ENCODE measurements around the gene TRIM22.
A peak's percentile ranks its signal among the peaks of the same experiment; 100 is the strongest.
"Not testable (repeated sequence)": the region's sequence is repeated elsewhere in the genome, so short reads cannot be mapped to it uniquely, and the experiment has no call there.

Gene TRIM22

GRCh38 chr11:5700421-5701054 lies 10.9 kb downstream of the TRIM22 start:
- H3K36me3 Mint-ChIP-seq (ENCODE audit: low read depth), result peaks cover 65% of the 10 kb centered on the region
- H3K4me1 Mint-ChIP-seq (ENCODE audit: low read depth), result peaks cover 45% of the 10 kb centered on the region
- H3K4me3 Mint-ChIP-seq, result peak overlapping the region; percentile 28
- no peaks in the 10 kb centered on the region for H3K27me3 Mint-ChIP-seq (ENCODE audit: low read depth)
- no peaks in the 10 kb centered on the region for H3K9me3 Mint-ChIP-seq
- no peak overlapping the region for H3K27ac Mint-ChIP-seq

- H3K4me1 Mint-ChIP-seq (ENCODE audit: low read depth), result peaks cover 40% of the 10 kb centered on the region
- H3K4me3 Mint-ChIP-seq, result peak overlapping the region; percentile 28
- no peak overlapping the region for H3K27ac Mint-ChIP-seq
- peaks cover 66% of the 10 kb centered on the region for H3K36me3 Mint-ChIP-seq (ENCODE audit: low read depth)
- no peaks in the 10 kb centered on the region for H3K27me3 Mint-ChIP-seq (ENCODE audit: low read depth)
- no peaks in the 10 kb centered on the region for H3K9me3 Mint-ChIP-seq
These were observed 11.5 kb downstream of the TRIM22 start for GRCh38 chr11:5701055-5701577.

GRCh38 chr11:5703741-5704536 lies 14.3 kb downstream of the TRIM22 start:
- Mint-ChIP-seq H3K4me3 (no peak overlapping the region), H3K27ac (no peak overlapping the region), H3K36me3 (ENCODE audit: low read depth) (peaks cover 63% of the 10 kb centered on the region), H3K4me1 (ENCODE audit: low read depth) (peaks cover 26% of the 10 kb centered on the region), H3K9me3 (no peaks in the 10 kb centered on the region), H3K27me3 (ENCODE audit: low read depth) (no peaks in the 10 kb centered on the region)

- peaks cover 24% of the 10 kb centered on the region for H3K4me1 Mint-ChIP-seq (ENCODE audit: low read depth)
- peaks cover 63% of the 10 kb centered on the region for H3K36me3 Mint-ChIP-seq (ENCODE audit: low read depth)
- no peaks in the 10 kb centered on the region for H3K9me3 Mint-ChIP-seq
- no peak overlapping the region for H3K4me3 Mint-ChIP-seq
- no peaks in the 10 kb centered on the region for H3K27me3 Mint-ChIP-seq (ENCODE audit: low read depth)
- no peak overlapping the region for H3K27ac Mint-ChIP-seq
These were observed 16.1 kb downstream of the TRIM22 start for GRCh38 chr11:5705688-5706087.

- Mint-ChIP-seq H3K4me3 (no peak overlapping the region), H3K4me1 (ENCODE audit: low read depth) (peaks cover 7% of the 10 kb centered on the region), H3K9me3 (no peaks in the 10 kb centered on the region), H3K36me3 (ENCODE audit: low read depth) (peaks cover 37% of the 10 kb centered on the region), H3K27me3 (ENCODE audit: low read depth) (no peaks in the 10 kb centered on the region), H3K27ac (no peak overlapping the region)
These were observed 22.9 kb downstream of the TRIM22 start for GRCh38 chr11:5712507-5712906.

GRCh38 chr11:5713695-5714094 lies 24.1 kb downstream of the TRIM22 start:
- H3K27me3 Mint-ChIP-seq (ENCODE audit: low read depth), result no peaks in the 10 kb centered on the region
- H3K9me3 Mint-ChIP-seq, result peaks cover 5% of the 10 kb centered on the region
- no peak overlapping the region for H3K4me3 Mint-ChIP-seq
- H3K4me1 Mint-ChIP-seq (ENCODE audit: low read depth), result peaks cover 4% of the 10 kb centered on the region
- H3K36me3 Mint-ChIP-seq (ENCODE audit: low read depth), result peaks cover 33% of the 10 kb centered on the region
- no peak overlapping the region for H3K27ac Mint-ChIP-seq

- not testable (repeated sequence) for H3K27me3 Mint-ChIP-seq (ENCODE audit: low read depth); H3K4me1 Mint-ChIP-seq (ENCODE audit: low read depth); H3K4me3 Mint-ChIP-seq; H3K9me3 Mint-ChIP-seq
- H3K27ac Mint-ChIP-seq, result peak overlapping the region; percentile 11
- H3K36me3 Mint-ChIP-seq (ENCODE audit: low read depth), result peaks cover 31% of the 10 kb centered on the region
These were observed 26.9 kb downstream of the TRIM22 start for GRCh38 chr11:5716518-5716917.

GRCh38 chr11:5719703-5720495 lies 30.3 kb downstream of the TRIM22 start:
- H3K27ac Mint-ChIP-seq, result no peak overlapping the region

GRCh38 chr11:5722622-5723021 lies 33.0 kb downstream of the TRIM22 start:
- Mint-ChIP-seq H3K4me3 (no peak overlapping the region), H3K36me3 (ENCODE audit: low read depth) (peaks cover 18% of the 10 kb centered on the region), H3K4me1 (ENCODE audit: low read depth) (no peaks in the 10 kb centered on the region), H3K27me3 (ENCODE audit: low read depth) (no peaks in the 10 kb centered on the region), H3K9me3 (peaks cover 5% of the 10 kb centered on the region), H3K27ac (no peak overlapping the region)

More at GRCh38 chr11:5719703-5720495, 30.3 kb downstream of the TRIM22 start:
- H3K4me3 Mint-ChIP-seq, result no peak overlapping the region
- no peaks in the 10 kb centered on the region for H3K27me3 Mint-ChIP-seq (ENCODE audit: low read depth)
- peaks cover 20% of the 10 kb centered on the region for H3K36me3 Mint-ChIP-seq (ENCODE audit: low read depth)
- H3K9me3 Mint-ChIP-seq, result peaks cover 5% of the 10 kb centered on the region
- H3K4me1 Mint-ChIP-seq (ENCODE audit: low read depth), result no peaks in the 10 kb centered on the region

GRCh38 chr11:5726351-5726750 lies 36.8 kb downstream of the TRIM22 start:
- H3K27me3 Mint-ChIP-seq (ENCODE audit: low read depth), result no peaks in the 10 kb centered on the region
- no peaks in the 10 kb centered on the region for H3K9me3 Mint-ChIP-seq
- no peak overlapping the region for H3K4me3 Mint-ChIP-seq
- H3K27ac Mint-ChIP-seq, result no peak overlapping the region
- H3K4me1 Mint-ChIP-seq (ENCODE audit: low read depth), result no peaks in the 10 kb centered on the region
- peaks cover 3% of the 10 kb centered on the region for H3K36me3 Mint-ChIP-seq (ENCODE audit: low read depth)

GRCh38 chr11:5727691-5728090 lies 38.1 kb downstream of the TRIM22 start:
- H3K4me1 Mint-ChIP-seq (ENCODE audit: low read depth), result no peaks in the 10 kb centered on the region
- H3K27me3 Mint-ChIP-seq (ENCODE audit: low read depth), result no peaks in the 10 kb centered on the region
- H3K9me3 Mint-ChIP-seq, result no peaks in the 10 kb centered on the region
- no peak overlapping the region for H3K4me3 Mint-ChIP-seq
- peaks cover 3% of the 10 kb centered on the region for H3K36me3 Mint-ChIP-seq (ENCODE audit: low read depth)
- H3K27ac Mint-ChIP-seq, result no peak overlapping the region

- H3K27ac Mint-ChIP-seq, result no peak within 1 kb of the TSS
- peaks cover 15% of the 10 kb centered on the region for H3K9me3 Mint-ChIP-seq
- H3K27me3 Mint-ChIP-seq (ENCODE audit: low read depth), result peaks cover 5% of the 10 kb centered on the region
- no peak within 1 kb of the TSS for H3K4me3 Mint-ChIP-seq
- H3K36me3 Mint-ChIP-seq (ENCODE audit: low read depth), result peaks cover 1% of the 10 kb centered on the region
- H3K4me1 Mint-ChIP-seq (ENCODE audit: low read depth), result no peaks in the 10 kb centered on the region
These were observed 46.8 kb downstream of the TRIM22 start, which contains the start of gene OR56B1 for GRCh38 chr11:5736396-5736795. Gene OR56B1 (plus strand): TSS chr11:5736448. CDS start chr11:5736517, 69 bp downstream.

GRCh38 chr11:5737091-5737490 lies 47.5 kb downstream of the TRIM22 start:
- Mint-ChIP-seq H3K4me3 (no peak overlapping the region), H3K9me3 (peaks cover 20% of the 10 kb centered on the region)

GRCh38 chr11:5737670-5738392 lies 48.2 kb downstream of the TRIM22 start:
- peaks cover 20% of the 10 kb centered on the region for H3K9me3 Mint-ChIP-seq
- H3K27me3 Mint-ChIP-seq (ENCODE audit: low read depth), result peaks cover 12% of the 10 kb centered on the region
- peaks cover 1% of the 10 kb centered on the region for H3K36me3 Mint-ChIP-seq (ENCODE audit: low read depth)
- no peaks in the 10 kb centered on the region for H3K4me1 Mint-ChIP-seq (ENCODE audit: low read depth)
- no peak overlapping the region for H3K27ac Mint-ChIP-seq
- no peak overlapping the region for H3K4me3 Mint-ChIP-seq

More at GRCh38 chr11:5737091-5737490, 47.5 kb downstream of the TRIM22 start:
- peaks cover 1% of the 10 kb centered on the region for H3K36me3 Mint-ChIP-seq (ENCODE audit: low read depth)
- no peaks in the 10 kb centered on the region for H3K4me1 Mint-ChIP-seq (ENCODE audit: low read depth)
- peaks cover 12% of the 10 kb centered on the region for H3K27me3 Mint-ChIP-seq (ENCODE audit: low read depth)
- no peak overlapping the region for H3K27ac Mint-ChIP-seq

Data from T-helper 1 cell treated with Interleukin-12 subunit alpha and Interleukin-12 subunit beta and Interleukin-4 antibody, amounts not matched to agents 30 μg/mL and 1 μg/mL, for 36 hours (primary cell).